Osteocyte (in vitro differentiated cells): ENCODE results near the gene GLP2R. TPM values are rescaled to one million over a fixed set of nuclear protein-coding genes. Genes with fewer than 3 reads are reported as not detected.

Experiments
- DNase-seq: peaks from one replicate; pipeline ENCODE4 v3.0.0; 2021; ENCODE audit warnings: mixed read lengths; ENCODE audit not compliant: unreplicated experiment; ENCODE audit errors: extremely low spot score
- H3K27ac Mint-ChIP-seq: one replicate; pipeline ENCODE4 v1.8.0; 2021; ENCODE audit warnings: mild to moderate bottlenecking, mixed read lengths; ENCODE audit not compliant: unreplicated experiment
- H3K27me3 Mint-ChIP-seq: one replicate; pipeline ENCODE4 v1.8.0; 2021; ENCODE audit warnings: mixed read lengths; ENCODE audit not compliant: unreplicated experiment
- H3K36me3 Mint-ChIP-seq: one replicate; pipeline ENCODE4 v1.8.0; 2021; ENCODE audit warnings: mixed read lengths; ENCODE audit not compliant: unreplicated experiment
- H3K4me1 Mint-ChIP-seq: one replicate; pipeline ENCODE4 v1.8.0; 2021; ENCODE audit warnings: mixed read lengths; ENCODE audit not compliant: unreplicated experiment
- H3K4me3 Mint-ChIP-seq: one replicate; pipeline ENCODE4 v1.8.0; 2021; ENCODE audit warnings: mild to moderate bottlenecking, moderate library complexity, mixed read lengths; ENCODE audit not compliant: unreplicated experiment
- H3K9me3 Mint-ChIP-seq: one replicate; pipeline ENCODE4 v1.8.0; 2021; ENCODE audit warnings: mixed read lengths; ENCODE audit not compliant: unreplicated experiment
- CTCF ChIP-seq: fragments of 200-600 bp; sonication (generic); IDR thresholded peaks from 2 replicates; pipeline ENCODE4 v1.5.0; 2021; ENCODE audit warnings: antibody characterized with exemption, mild to moderate bottlenecking, moderate library complexity
- total RNA-seq: library from RNA; stranded (reverse); gene quantifications from 2 replicates; pipeline ENCODE4 v1.2.1, GENCODE V29; 2021

GLP2R gene
- total RNA-seq, 1 donor from 2014 or later, result 3.2 TPM

DNA sequence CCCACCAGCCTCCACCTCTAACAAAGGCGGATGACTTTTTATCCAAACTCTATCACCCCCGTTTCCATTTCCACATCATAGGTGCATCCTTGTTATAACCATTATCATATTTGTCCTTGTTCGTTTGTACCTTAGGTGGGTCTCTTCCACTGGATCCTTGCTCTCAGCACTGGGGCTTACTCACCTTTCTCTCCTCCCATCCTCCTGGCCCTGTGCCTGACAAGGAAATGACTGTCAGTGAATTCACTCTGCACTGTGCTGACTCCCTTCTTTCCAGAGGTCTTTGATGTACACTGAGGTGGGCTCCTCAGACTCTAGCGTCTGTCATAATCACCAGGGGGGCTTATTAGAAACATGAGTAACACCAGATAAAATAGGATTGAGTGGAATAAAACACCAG is 7.0 kb upstream of the GLP2R start:
- H3K9me3 Mint-ChIP-seq, result no peaks in the 10 kb centered on the region
- peaks cover 12% of the 10 kb centered on the region for H3K4me1 Mint-ChIP-seq
- no peak for TF ChIP-seq CTCF
- H3K4me3 Mint-ChIP-seq, result no peak overlapping the region
- H3K27ac Mint-ChIP-seq, result no peak overlapping the region
- H3K27me3 Mint-ChIP-seq, result no peaks in the 10 kb centered on the region
- peaks cover 2% of the 10 kb centered on the region for H3K36me3 Mint-ChIP-seq
- no peak for DNase-seq

- no peak for DNase-seq
- TF ChIP-seq CTCF, result no peak
- Mint-ChIP-seq H3K9me3 (no peaks in the 10 kb centered on the region), H3K27me3 (no peaks in the 10 kb centered on the region), H3K27ac (peak overlapping the region; percentile 52), H3K4me3 (no peak overlapping the region), H3K4me1 (peaks cover 20% of the 10 kb centered on the region), H3K36me3 (peaks cover 2% of the 10 kb centered on the region)
These were observed 5.3 kb upstream of the GLP2R start for GRCh38 chr17:9820448-9820847.

GRCh38 chr17:9821921-9822320 is 3.8 kb upstream of the GLP2R start, which contains the start of gene GSG1L2:
Gene GSG1L2, minus strand, starts transcription at chr17:9822079. Its CDS starts 8 bp downstream, at chr17:9822071.
- no peak for DNase-seq
- no peaks in the 10 kb centered on the region for H3K9me3 Mint-ChIP-seq
- no peak within 1 kb of the TSS for H3K4me3 Mint-ChIP-seq
- peaks cover 31% of the 10 kb centered on the region for H3K4me1 Mint-ChIP-seq
- H3K36me3 Mint-ChIP-seq, result peaks cover 2% of the 10 kb centered on the region
- no peak for TF ChIP-seq CTCF
- H3K27ac Mint-ChIP-seq, result peak within 1 kb of the TSS; percentile 28
- no peaks in the 10 kb centered on the region for H3K27me3 Mint-ChIP-seq

DNA sequence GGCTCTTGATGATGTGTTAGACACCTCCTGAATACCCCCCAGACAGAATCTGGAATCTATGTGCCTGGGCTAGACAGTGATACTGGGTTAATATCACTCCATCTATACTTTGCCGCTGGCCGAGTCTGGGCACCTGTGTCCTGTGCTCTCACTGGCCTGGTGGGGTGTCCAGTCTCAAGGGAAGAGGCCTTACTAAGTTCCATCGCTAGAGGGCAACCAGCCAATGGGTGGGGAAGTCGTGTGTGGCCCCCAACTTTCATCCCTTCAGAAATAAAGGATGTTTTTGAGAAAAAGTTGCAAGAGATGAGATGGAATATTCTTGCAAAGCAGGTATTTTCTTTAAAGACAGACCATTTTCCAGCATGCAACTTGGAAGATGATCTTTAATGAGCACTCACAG is 1.6 kb upstream of the GLP2R start:
- no peak for TF ChIP-seq CTCF
- H3K27ac Mint-ChIP-seq, result no peak overlapping the region

GRCh38 chr17:9824797-9825338 is 856 bp upstream of the GLP2R start:
- Mint-ChIP-seq H3K4me3 (no peak overlapping the region), H3K27ac (peak overlapping the region; percentile 38), H3K27me3 (no peaks in the 10 kb centered on the region), H3K36me3 (no peaks in the 10 kb centered on the region), H3K9me3 (no peaks in the 10 kb centered on the region), H3K4me1 (peaks cover 52% of the 10 kb centered on the region)
- no peak for DNase-seq
- TF ChIP-seq CTCF, result no peak

More for the DNA sequence above, 1.6 kb upstream of the GLP2R start:
- Mint-ChIP-seq H3K4me3 (no peak overlapping the region), H3K27me3 (no peaks in the 10 kb centered on the region), H3K36me3 (no peaks in the 10 kb centered on the region), H3K9me3 (no peaks in the 10 kb centered on the region), H3K4me1 (peaks cover 46% of the 10 kb centered on the region)
- no peak for DNase-seq
